ENCODE results near the gene ISM1. TPM values are rescaled to one million over a fixed set of nuclear protein-coding genes. Genes with fewer than 3 reads are reported as not detected.

ISM1 gene
- polyA plus RNA-seq, 3 donors: not detected

GRCh38 chr20:13205425-13205824, 15.6 kb upstream of the ISM1 start:
- H3K27me3 Mint-ChIP-seq (ENCODE audit: low read depth in 3 of 3): peaks cover 2 to 8% (median 4%) of the 10 kb centered on the region in 3 donors
- Histone ChIP-seq H2AFZ (ENCODE audit: insufficient read depth, low read depth, low read length, poor library complexity, severe bottlenecking) (no peak overlapping the region), H3K4me1 (ENCODE audit: control insufficient read depth in 1 of 2, insufficient read depth in 2 of 2, low read length in 2 of 2) (no peaks in the 10 kb centered on the region), H3K79me2 (ENCODE audit: insufficient read depth, low read length) (no peaks in the 10 kb centered on the region), H3K9ac (ENCODE audit: insufficient read depth, low read length, poor library complexity, severe bottlenecking) (no peak overlapping the region), H3K9me3 (replicated peaks in 1 of 2; ENCODE audit: control insufficient read depth in 1 of 2, insufficient read depth in 1 of 2, low read length in 2 of 2) (no peaks in the 10 kb centered on the region), H3K27me3 (ENCODE audit: control insufficient read depth in 2 of 2, insufficient read depth in 2 of 2, low read length in 2 of 2) (no peaks in the 10 kb centered on the region), H3K27ac (ENCODE audit: low read depth in 1 of 2, low read length in 2 of 2) (no peak overlapping the region), H3K4me3 (replicated peaks in 1 of 3; ENCODE audit: low read depth in 2 of 3, low read length in 3 of 3) (no peak overlapping the region), H4K20me1 (ENCODE audit: insufficient read depth, low read length) (no peaks in the 10 kb centered on the region), H3K4me2 (replicated peaks; ENCODE audit: extremely low read depth, low read length, poor library complexity, severe bottlenecking) (no peak overlapping the region), H3K36me3 (replicated peaks in 1 of 2; ENCODE audit: control insufficient read depth in 1 of 2, insufficient read depth in 2 of 2, low read length in 2 of 2) (no peaks in the 10 kb centered on the region)
- peaks cover 3% of the 10 kb centered on the region for H3K4me1 Mint-ChIP-seq
- 92% methylated on average over 2 of the region's 4 CpGs for WGBS (ENCODE audit: insufficient coverage)
- DNase-seq: no peak
- H3K27ac Mint-ChIP-seq: no peak overlapping the region
- TF ChIP-seq CTCF (IDR thresholded peaks at IDR 0.05): no peak
- intact Hi-C loops (cut with micrococcal nuclease): no loop called here
- peaks cover 0 to 5% (median 2%) of the 10 kb centered on the region in 7 donors for H3K9me3 Mint-ChIP-seq
- H3K36me3 Mint-ChIP-seq: no peaks in the 10 kb centered on the region
- H3K4me3 Mint-ChIP-seq: no peak overlapping the region

- H3K27me3 ChIP-seq (ENCODE audit: control insufficient read depth in 2 of 2, insufficient read depth in 2 of 2, low read length in 2 of 2): no peaks in the 10 kb centered on the region
- H3K9ac ChIP-seq (ENCODE audit: insufficient read depth, low read length, poor library complexity, severe bottlenecking): no peak overlapping the region
- H3K27ac Mint-ChIP-seq: no peak overlapping the region
- no peaks in the 10 kb centered on the region for H3K4me1 ChIP-seq (ENCODE audit: control insufficient read depth in 1 of 2, insufficient read depth in 2 of 2, low read length in 2 of 2)
- H2AFZ ChIP-seq (ENCODE audit: insufficient read depth, low read depth, low read length, poor library complexity, severe bottlenecking): no peak overlapping the region
- H3K79me2 ChIP-seq (ENCODE audit: insufficient read depth, low read length): no peaks in the 10 kb centered on the region
- H3K9me3 ChIP-seq (replicated peaks in 1 of 2; ENCODE audit: control insufficient read depth in 1 of 2, insufficient read depth in 1 of 2, low read length in 2 of 2): no peaks in the 10 kb centered on the region
- TF ChIP-seq CTCF (IDR thresholded peaks at IDR 0.05): no peak
- H4K20me1 ChIP-seq (ENCODE audit: insufficient read depth, low read length): no peaks in the 10 kb centered on the region
- peaks cover 2 to 7% (median 4%) of the 10 kb centered on the region in 3 donors for H3K27me3 Mint-ChIP-seq (ENCODE audit: low read depth in 3 of 3)
- H3K36me3 ChIP-seq (replicated peaks in 1 of 2; ENCODE audit: control insufficient read depth in 1 of 2, insufficient read depth in 2 of 2, low read length in 2 of 2): no peaks in the 10 kb centered on the region
- DNase-seq: no peak
- no peak overlapping the region for H3K4me3 Mint-ChIP-seq
- intact Hi-C loops (cut with micrococcal nuclease): no loop called here
- no peak overlapping the region for H3K4me2 ChIP-seq (replicated peaks; ENCODE audit: extremely low read depth, low read length, poor library complexity, severe bottlenecking)
- H3K9me3 Mint-ChIP-seq: peaks cover 0 to 4% (median 2%) of the 10 kb centered on the region in 7 donors
- H3K36me3 Mint-ChIP-seq: no peaks in the 10 kb centered on the region
- peaks cover 3% of the 10 kb centered on the region for H3K4me1 Mint-ChIP-seq
- no peak overlapping the region for H3K27ac ChIP-seq (ENCODE audit: low read depth in 1 of 2, low read length in 2 of 2)
- 89% methylated on average over 2 of the region's 5 CpGs for WGBS (ENCODE audit: insufficient coverage)
- H3K4me3 ChIP-seq (replicated peaks in 1 of 3; ENCODE audit: low read depth in 2 of 3, low read length in 3 of 3): no peak overlapping the region
Measured at GRCh38 chr20:13205848-13206434, 15.1 kb upstream of the ISM1 start.
